ENCODE data around the gene DMBX1.

The DMBX1 gene

DNA sequence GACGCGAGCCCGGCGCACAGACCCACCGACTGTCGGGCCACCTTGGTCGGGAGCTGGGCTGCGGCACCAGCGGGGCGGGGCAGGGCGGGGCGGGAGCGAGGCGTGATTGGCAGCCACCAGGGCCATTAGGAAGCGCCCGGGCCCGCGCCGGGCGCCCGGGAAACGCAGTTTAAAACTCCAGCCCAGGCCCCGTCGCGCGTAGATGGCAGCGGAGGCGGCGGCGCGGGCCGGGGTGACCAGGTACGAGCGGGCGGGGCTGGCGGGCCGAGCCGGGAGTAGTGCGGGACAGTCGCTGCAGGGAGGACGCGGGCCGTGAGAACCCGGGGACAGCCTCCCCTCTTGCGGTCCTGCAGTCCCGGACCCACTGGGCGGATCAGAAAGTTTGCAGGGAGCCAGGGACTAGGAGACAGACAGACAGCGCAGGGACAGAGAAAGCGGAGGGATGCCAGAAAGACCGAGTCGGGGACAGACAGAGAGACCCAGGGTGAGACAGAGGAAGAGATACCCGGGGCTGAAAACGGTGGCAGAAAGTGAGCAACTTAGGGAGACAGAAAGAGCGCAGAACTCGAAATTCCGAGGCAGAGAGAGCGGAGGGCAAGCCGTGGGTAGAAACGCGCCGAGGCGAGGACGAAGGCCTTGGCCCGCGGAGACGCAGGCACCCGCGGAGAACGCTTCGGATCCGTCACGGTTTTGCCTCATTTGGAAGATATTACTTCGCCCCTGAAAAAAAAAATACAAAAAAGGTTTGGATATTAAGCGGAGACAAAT lies at the start of gene DMBX1:
Gene DMBX1, plus strand, starts transcription at position 199 of the 768 bp plus-strand sequence. CDS start 17,175 bp downstream, outside the sequence.
- peak in 1 of 2 donors; percentile 15 for DNase-seq (ENCODE audit: low read depth in 1 of 2, low spot score in 1 of 2)

GRCh38 chr1:46440478-46440877 lies 49.2 kb upstream of the DMBX1 start:
- no peak for DNase-seq (ENCODE audit: low read depth in 1 of 2, low spot score in 1 of 2)

DNA sequence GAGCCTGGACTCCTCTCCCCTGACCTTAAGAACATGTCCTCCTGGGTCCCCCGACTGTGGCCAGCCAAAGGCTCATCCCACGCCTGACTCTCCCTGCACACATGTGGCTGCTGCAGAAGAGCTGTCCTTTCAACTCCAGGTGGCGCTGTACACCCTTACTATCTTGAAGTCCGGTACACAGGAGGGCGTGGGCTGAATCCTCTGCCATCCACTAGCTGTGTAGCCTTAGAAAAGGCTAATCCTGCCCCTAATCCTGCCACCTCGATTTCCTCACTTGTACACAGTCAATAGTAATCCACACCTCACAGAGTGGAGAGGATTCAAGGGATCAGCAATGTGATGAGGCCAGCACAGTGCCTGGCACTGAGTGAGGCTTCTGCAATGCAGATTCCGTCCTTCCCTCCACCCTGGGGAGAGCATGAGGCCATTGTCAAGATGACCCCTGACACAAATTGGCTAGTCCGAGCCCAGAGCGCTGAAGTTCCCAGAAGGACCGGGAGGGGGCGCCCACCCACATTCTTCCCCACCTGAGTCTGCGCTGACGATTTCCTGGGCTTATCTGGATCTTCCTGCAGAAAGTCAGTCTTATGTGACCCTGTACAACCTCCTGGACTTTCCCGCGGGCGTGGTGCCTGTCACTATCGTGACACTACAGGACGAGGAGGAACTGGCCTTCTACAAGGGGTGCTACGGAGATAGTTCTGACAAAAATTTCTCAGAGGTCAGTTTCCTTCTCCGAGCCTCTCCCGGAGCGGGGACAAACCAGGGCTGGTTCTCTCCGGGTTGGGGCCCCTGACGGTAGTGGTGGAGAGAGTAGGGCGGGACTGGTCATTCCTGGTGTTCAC lies 47.1 kb upstream of the DMBX1 start:
- peak; percentile 50 to 63 for DNase-seq (ENCODE audit: low read depth in 1 of 2, low spot score in 1 of 2)

- DNase-seq (ENCODE audit: low read depth in 1 of 2, low spot score in 1 of 2), result no peak
Measured at GRCh38 chr1:46444466-46444865, 45.2 kb upstream of the DMBX1 start.

- DNase-seq (ENCODE audit: low read depth in 1 of 2, low spot score in 1 of 2), result no peak
Measured at GRCh38 chr1:46445773-46446256, 43.8 kb upstream of the DMBX1 start.

DNA sequence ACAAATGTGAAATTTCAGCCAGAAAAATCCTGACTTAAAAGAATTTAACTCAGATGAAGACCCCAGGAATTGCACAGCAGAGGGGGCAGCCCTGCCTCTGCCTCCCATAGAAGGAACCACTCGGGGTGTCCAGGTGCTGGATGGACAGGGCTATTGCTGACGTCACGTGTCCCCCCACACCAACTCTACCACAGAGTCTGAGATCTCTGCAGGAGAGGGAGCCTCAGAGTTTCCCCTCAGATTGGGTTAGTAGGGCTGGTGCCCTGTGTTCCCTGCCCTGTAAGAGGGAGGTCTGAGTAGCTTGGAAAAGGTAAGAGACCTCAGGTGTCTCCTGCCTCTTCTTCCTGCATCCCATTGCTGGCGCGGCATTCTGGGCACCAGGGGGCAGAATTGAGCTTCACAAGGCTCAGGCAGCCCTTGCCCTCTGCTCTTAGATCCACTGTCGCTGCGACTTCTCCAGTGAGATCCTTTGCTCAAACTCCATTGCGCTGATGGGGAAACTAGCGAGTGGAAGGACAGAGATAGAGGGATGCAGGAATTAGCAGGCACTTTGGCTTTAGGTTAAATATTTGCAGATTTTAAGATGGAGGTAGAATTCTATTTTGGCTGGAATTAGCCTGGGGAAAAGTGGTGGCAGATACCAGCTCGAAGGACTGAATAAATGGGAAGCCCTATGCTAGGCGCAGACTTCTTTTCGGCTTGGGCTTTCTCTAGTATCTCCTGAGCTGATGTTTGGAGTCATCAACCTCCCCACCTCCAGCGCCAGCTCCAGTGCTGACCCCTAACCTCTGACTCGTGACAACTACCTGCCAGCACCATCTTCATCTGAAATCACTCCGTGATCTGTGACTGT lies 42.8 kb upstream of the DMBX1 start:
- DNase-seq (ENCODE audit: low read depth in 1 of 2, low spot score in 1 of 2), result peak; percentile 39 to 69

- DNase-seq (ENCODE audit: low read depth in 1 of 2, low spot score in 1 of 2), result no peak
Measured at GRCh38 chr1:46447499-46448108, 42.0 kb upstream of the DMBX1 start.

DNA sequence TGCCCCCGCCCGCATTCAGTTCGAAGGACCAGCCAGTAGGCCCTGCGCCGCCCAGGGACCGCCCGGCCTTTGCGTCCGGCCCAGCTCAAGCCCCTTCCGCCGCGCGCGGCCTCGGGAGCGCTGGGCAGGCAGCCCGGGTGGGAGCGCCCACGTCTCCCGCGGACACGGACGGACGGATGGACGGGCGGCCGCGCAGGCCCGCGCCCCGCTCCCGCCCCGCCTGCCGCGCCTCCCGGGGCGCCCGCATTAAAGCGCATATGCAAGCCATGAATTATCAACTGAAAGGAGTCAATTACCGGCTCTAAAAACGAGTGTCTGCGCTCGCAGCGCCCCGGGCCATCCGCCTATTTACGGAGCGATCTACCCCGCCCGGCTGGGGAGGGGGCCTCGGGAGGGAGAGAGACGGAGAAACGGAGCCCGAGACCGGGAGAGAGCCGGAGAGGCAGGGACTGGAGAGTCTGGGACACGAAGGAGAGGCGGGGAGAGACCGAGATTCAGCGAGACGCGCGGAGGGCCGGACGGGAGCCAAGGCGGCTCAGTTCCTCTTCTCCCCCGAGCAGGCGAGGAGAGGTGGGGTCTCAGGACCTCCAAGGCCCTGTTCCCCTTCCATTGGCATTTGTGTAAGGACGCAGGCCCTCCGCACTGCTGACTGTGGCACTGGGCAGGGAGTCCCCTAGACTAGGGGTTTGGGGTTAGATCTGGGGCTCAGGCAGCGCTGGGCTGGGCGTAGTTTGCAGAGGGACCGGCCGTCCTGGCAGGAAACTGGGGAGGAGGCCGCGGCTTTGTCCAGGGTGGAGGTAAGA lies 41.3 kb upstream of the DMBX1 start:
- DNase-seq (ENCODE audit: low read depth in 1 of 2, low spot score in 1 of 2), result no peak

GRCh38 chr1:46449223-46450159 lies 40.1 kb upstream of the DMBX1 start:
- DNase-seq (ENCODE audit: low read depth in 1 of 2, low spot score in 1 of 2), result no peak

- DNase-seq (ENCODE audit: low read depth in 1 of 2, low spot score in 1 of 2), result no peak
Measured at GRCh38 chr1:46450160-46450517, 39.5 kb upstream of the DMBX1 start.

DNA sequence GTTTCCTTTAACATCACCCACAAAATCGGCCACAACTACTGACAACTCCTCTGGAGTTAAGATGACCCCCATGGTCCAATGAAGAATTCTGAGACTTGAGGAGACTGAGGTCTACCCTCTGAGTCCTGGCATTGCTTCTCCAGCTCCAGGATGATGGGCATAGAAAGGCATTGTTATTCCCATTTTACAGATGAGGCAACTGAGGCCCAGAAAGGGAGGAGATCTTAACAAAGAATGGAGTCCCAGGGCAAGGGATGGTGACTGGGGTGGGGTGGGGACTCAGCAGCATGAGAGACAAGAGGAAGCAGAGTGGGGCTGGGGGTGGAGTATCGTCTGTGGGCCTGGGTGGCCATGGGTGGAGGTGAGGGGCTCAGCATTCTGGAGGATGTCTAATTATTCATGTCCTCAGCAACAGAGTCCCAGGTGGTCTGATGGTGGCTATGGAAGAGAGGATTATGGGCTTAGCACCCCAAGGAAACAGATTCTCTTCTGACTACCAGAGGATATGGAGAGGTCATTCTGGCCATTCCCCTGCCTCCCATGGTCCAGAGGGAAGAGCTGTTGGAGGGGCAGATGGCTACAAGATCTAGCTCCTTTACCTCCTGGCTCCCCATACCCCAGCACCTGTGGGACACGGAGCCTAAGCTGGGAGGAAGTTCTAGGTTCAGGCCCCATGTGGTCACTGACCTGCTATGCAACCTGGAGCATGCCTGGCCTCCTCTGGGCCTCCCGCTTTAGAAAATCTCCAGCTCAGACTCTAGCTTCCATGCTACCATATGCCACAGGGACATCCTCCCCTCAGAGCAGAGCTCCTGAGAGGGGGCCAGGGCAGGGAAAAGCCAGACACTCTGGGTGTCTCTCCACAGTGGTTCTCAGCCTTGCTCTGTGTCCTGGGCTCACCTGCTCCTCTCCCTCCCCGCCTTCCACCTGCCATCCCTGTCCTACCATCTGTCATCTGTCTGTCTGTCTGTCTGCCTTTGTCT lies 37.4 kb upstream of the DMBX1 start:
- DNase-seq (ENCODE audit: low read depth in 1 of 2, low spot score in 1 of 2), result no peak

- no peak for DNase-seq (ENCODE audit: low read depth in 1 of 2, low spot score in 1 of 2)
Measured at GRCh38 chr1:46452931-46453325, 36.7 kb upstream of the DMBX1 start.

GRCh38 chr1:46453449-46453848 lies 36.2 kb upstream of the DMBX1 start:
- DNase-seq (ENCODE audit: low read depth in 1 of 2, low spot score in 1 of 2), result no peak

DNA sequence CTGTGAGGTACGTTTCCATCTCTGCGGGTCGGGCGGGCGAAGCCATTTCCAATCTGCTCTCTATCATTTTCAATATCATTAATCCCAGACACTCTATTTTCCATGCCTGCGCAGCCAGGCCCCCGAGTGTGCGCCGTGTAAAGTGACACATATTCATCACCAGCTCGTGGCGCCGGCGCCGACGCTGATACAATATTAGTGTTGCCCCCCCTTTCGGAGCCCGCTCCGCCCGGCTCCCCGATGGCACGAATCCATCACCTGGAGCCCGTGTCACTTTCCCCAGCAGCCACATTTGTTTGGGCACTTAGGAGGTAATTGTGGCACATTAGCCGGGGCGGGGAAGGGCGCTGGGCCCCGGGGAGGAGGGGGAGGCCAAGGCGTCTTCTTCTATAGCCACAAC lies 33.7 kb upstream of the DMBX1 start:
- no peak for DNase-seq (ENCODE audit: low read depth in 1 of 2, low spot score in 1 of 2)

GRCh38 chr1:46456411-46456963 lies 33.1 kb upstream of the DMBX1 start:
- DNase-seq (ENCODE audit: low read depth in 1 of 2, low spot score in 1 of 2), result no peak

GRCh38 chr1:46457178-46457577 lies 32.5 kb upstream of the DMBX1 start:
- no peak for DNase-seq (ENCODE audit: low read depth in 1 of 2, low spot score in 1 of 2)

- DNase-seq (ENCODE audit: low read depth in 1 of 2, low spot score in 1 of 2), result no peak
Measured at GRCh38 chr1:46458190-46458589, 31.4 kb upstream of the DMBX1 start.

All from stimulated activated CD4-positive, alpha-beta T cell treated with anti-CD3 and anti-CD28 coated beads, Interleukin-15, amount 100 ng/mL, for 1 hour (primary cell).